DMS53 treated with DMSO at 0.1 percent for 48 hours (cell line): ENCODE results near the gene FAM199X.
"Not testable (repeated sequence)": the region's sequence is repeated elsewhere in the genome, so short reads cannot be mapped to it uniquely, and the experiment has no call there.

Experiments used
- DNase-seq: peaks from one replicate; lab custom pipeline; 2025; ENCODE audit not compliant: unreplicated experiment; lab: John Stamatoyannopoulos, UW

The FAM199X gene

DNA sequence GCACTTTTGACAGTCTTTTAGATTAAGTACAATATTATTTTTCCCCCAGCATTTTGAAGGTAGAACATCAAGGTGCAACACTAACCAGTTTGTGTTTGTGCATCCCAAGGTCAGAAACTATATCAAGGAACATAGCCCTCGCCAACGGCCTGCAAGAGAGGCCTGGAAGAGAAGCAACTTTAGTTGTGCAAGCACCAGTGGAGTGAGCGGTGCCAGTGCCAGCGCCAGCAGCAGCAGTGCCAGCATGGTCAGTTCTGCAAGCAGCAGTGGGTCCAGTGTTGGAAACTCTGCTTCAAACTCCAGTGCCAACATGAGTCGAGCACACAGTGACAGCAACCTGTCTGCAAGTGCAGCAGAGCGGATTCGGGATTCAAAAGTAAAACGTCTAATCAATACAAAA, 21.7 kb downstream of the FAM199X start:
- DNase-seq: no peak

DNA sequence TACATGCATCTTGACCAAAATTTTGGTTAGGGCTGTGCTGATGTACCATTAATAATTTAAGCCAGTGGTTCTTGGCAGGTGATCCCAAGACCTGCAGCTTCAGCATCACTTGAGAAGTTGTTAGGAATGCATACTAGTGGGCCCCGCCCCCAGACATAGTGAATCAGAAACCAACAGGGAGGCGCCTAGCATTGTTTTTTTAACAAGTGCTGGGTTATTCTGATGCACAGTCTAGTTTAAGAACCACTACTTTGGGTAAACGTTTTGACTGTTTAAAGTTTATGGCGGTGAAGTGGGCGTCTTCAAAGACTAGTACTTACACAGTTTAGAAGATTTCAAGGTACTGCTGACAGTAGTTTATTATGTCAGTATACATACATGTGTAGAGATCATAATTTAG, 23.6 kb downstream of the FAM199X start:
- DNase-seq: no peak

GRCh38 chrX:104193485-104193884, 27.2 kb downstream of the FAM199X start:
- DNase-seq: no peak

GRCh38 chrX:104195013-104195412, 28.8 kb downstream of the FAM199X start:
- DNase-seq: no peak

DNA sequence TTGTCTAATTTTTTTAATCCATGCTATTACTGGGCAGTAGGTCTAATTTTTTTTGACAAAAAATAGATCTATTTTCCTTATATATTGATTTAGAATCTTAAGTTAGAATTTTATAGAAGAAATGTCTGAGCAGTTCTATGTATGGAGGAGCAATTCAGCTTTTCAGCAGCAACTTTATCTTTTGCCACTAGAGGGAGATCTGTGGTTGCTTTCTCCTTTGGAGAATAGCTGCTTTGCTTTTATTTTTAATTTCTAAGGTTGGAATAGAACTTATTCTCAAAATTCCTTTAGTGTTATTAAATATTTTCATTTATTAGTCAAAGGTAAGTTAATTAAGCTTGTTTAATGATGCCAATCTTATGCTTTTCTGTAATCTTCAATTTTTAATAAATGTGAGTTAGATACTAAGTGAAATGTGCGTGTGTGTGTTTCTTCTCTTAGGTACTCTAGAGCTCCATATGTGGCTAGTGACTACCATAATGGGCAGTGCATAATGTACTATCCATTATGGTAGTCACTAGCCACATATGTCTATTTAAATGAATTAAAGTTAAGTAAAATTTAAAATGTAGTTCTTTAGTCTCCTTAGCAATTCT, 29.3 kb downstream of the FAM199X start:
- peak; percentile 22 for DNase-seq

- no peak for DNase-seq
Measured at GRCh38 chrX:104205548-104205947, 39.3 kb downstream of the FAM199X start.

GRCh38 chrX:104211187-104211586, 44.9 kb downstream of the FAM199X start:
- no peak for DNase-seq

GRCh38 chrX:104230060-104230459, 63.8 kb downstream of the FAM199X start:
- not testable (repeated sequence) for DNase-seq
